Left lung (tissue), 14 donors: Measurements from ENCODE around the gene COG2. TPM values are rescaled to one million over a fixed set of nuclear protein-coding genes. Genes with fewer than 3 reads are reported as not detected.

Source experiments
- ATAC-seq: fragments of 200-7000 bp; cut with Tn5 transposase; one replicate; pipeline ENCODE4 v1.9.1; 2020; ENCODE audit warnings: moderate library complexity
- DNase-seq, 4 donors: peaks; one replicate each; pipeline ENCODE4 v3.0.0-alpha.2; 2013 to 2020
- H3K27ac ChIP-seq, 2 donors: fragments of 200-600 bp; sonication (generic) in 1 of 2; one replicate each; pipeline versions ENCODE4 v1.5.0 to v1.8.0; 2020 to 2021
- H3K27me3 ChIP-seq, 2 donors: fragments of 200-600 bp; sonication (generic) in 1 of 2; one replicate each; pipeline versions ENCODE4 v1.5.0 to v1.8.0; 2020 to 2021
- H3K36me3 ChIP-seq, 2 donors: fragments of 200-600 bp; sonication (generic) in 1 of 2; one replicate each; pipeline versions ENCODE4 v1.5.0 to v1.8.0; 2020 to 2021
- H3K4me1 ChIP-seq, 2 donors: fragments of 200-600 bp; one replicate each; pipeline ENCODE4 v1.8.0; 2021
- H3K4me3 ChIP-seq, 2 donors: fragments of 200-600 bp; sonication (generic) in 1 of 2; one replicate each; pipeline versions ENCODE4 v1.5.0 to v1.8.0; 2020 to 2021; ENCODE audit warnings: mild to moderate bottlenecking in 1 of 2
- H3K9me3 ChIP-seq, 2 donors: fragments of 200-600 bp; sonication (generic) in 1 of 2; one replicate each; pipeline versions ENCODE4 v1.5.0 to v1.8.0; 2020 to 2021
- intact Hi-C, 2 donors: fragments of 100-400 bp; cut with DNase I; formaldehyde crosslinking; loops; one replicate each; pipeline versions ENCODE4 v1.11.2 to v1.14.2; 2022
- long read RNA-seq, 12 donors: library from polyadenylated mRNA in 2 of 12; unstranded in 2 of 12; transcript quantifications; one replicate each; pipeline ENCODE4 v2.0.0 and lab custom pipeline, GENCODE V29; 2019 to 2026
- polyA plus RNA-seq, 6 donors: library from polyadenylated mRNA; unstranded; fragments of 120-200 nt; gene quantifications; one replicate each; pipeline ENCODE4 v1.2.1, GENCODE V29; 2013; ENCODE audit not compliant: insufficient read length in 6 of 6
- total RNA-seq, 2 donors: library from RNA; stranded (reverse); fragmentation: NEBNext Ultra II Directional; extraction: Animal tissue kit (Norgen Biotek cat#: 25700); gene quantifications; one replicate each; pipeline ENCODE4 v1.2.1, GENCODE V29; 2021
- TF ChIP-seq, protein P1 (sequence below), 2 donors: fragments of 200-600 bp; sonication (generic) in 1 of 2; IDR thresholded peaks; one replicate each; pipeline versions ENCODE4 v1.5.0 to v1.8.0; 2021; ENCODE audit warnings: antibody characterized with exemption in 2 of 2
- donor health status: DM: no; HTN: yes; CAD: no.
- donor health status: DM: no; HTN: no; CAD: no.

COG2 gene, protein sequence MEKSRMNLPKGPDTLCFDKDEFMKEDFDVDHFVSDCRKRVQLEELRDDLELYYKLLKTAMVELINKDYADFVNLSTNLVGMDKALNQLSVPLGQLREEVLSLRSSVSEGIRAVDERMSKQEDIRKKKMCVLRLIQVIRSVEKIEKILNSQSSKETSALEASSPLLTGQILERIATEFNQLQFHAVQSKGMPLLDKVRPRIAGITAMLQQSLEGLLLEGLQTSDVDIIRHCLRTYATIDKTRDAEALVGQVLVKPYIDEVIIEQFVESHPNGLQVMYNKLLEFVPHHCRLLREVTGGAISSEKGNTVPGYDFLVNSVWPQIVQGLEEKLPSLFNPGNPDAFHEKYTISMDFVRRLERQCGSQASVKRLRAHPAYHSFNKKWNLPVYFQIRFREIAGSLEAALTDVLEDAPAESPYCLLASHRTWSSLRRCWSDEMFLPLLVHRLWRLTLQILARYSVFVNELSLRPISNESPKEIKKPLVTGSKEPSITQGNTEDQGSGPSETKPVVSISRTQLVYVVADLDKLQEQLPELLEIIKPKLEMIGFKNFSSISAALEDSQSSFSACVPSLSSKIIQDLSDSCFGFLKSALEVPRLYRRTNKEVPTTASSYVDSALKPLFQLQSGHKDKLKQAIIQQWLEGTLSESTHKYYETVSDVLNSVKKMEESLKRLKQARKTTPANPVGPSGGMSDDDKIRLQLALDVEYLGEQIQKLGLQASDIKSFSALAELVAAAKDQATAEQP
- total RNA-seq (10 to 100 TPM; 26.1 to 27.0 TPM), polyA plus RNA-seq (10 to 100 TPM; 26.7 to 33.4 (median 28.2) TPM)
- long read RNA-seq, donor 1, partial matches to known transcripts = 0 of 1 reads
- long read RNA-seq, donor 1, other reads (novel, unspliced or antisense) = 0 of 1 reads
- long read RNA-seq, donor 2, transcript COG2-202 (18 exons, 2,921 nt) = major isoform, 5 of 6 reads
- long read RNA-seq, donor 2, partial matches to known transcripts = 0 of 6 reads
- long read RNA-seq, donor 2, other reads (novel, unspliced or antisense) = 0 of 6 reads
- long read RNA-seq, donor 3, partial matches to known transcripts = 0 of 4 reads
- long read RNA-seq, donor 3, other reads (novel, unspliced or antisense) = 0 of 4 reads
- long read RNA-seq, donor 4, partial matches to known transcripts = 3 of 7 reads
- long read RNA-seq, donor 4, other reads (novel, unspliced or antisense) = 0 of 7 reads
- long read RNA-seq, donor 5, partial matches to known transcripts = 0 of 4 reads
- long read RNA-seq, donor 5, other reads (novel, unspliced or antisense) = 0 of 4 reads
- long read RNA-seq, donor 6, transcript COG2-202 (18 exons, 2,921 nt) = major isoform, 6 of 7 reads
- long read RNA-seq, donor 6, partial matches to known transcripts = 0 of 7 reads
- long read RNA-seq, donor 6, other reads (novel, unspliced or antisense) = 0 of 7 reads
- long read RNA-seq, donor 7, partial matches to known transcripts = 0 of 1 reads
- long read RNA-seq, donor 7, other reads (novel, unspliced or antisense) = 0 of 1 reads
- long read RNA-seq, donor 8, transcript COG2-202 (18 exons, 2,921 nt) = major isoform, 6 of 6 reads
- long read RNA-seq, donor 8, partial matches to known transcripts = 0 of 6 reads
- long read RNA-seq, donor 8, other reads (novel, unspliced or antisense) = 0 of 6 reads
- long read RNA-seq, donor 9 = 0 reads
- long read RNA-seq, donor 10, partial matches to known transcripts = 0 of 3 reads
- long read RNA-seq, donor 10, other reads (novel, unspliced or antisense) = 0 of 3 reads
- long read RNA-seq, donor 11, transcript COG2-202 (18 exons, 2,921 nt) = major isoform, 6 of 6 reads
- long read RNA-seq, donor 11, partial matches to known transcripts = 0 of 6 reads
- long read RNA-seq, donor 11, other reads (novel, unspliced or antisense) = 0 of 6 reads
- long read RNA-seq, donor 12, partial matches to known transcripts = 5 of 6 reads
- long read RNA-seq, donor 12, other reads (novel, unspliced or antisense) = 0 of 6 reads

DNA sequence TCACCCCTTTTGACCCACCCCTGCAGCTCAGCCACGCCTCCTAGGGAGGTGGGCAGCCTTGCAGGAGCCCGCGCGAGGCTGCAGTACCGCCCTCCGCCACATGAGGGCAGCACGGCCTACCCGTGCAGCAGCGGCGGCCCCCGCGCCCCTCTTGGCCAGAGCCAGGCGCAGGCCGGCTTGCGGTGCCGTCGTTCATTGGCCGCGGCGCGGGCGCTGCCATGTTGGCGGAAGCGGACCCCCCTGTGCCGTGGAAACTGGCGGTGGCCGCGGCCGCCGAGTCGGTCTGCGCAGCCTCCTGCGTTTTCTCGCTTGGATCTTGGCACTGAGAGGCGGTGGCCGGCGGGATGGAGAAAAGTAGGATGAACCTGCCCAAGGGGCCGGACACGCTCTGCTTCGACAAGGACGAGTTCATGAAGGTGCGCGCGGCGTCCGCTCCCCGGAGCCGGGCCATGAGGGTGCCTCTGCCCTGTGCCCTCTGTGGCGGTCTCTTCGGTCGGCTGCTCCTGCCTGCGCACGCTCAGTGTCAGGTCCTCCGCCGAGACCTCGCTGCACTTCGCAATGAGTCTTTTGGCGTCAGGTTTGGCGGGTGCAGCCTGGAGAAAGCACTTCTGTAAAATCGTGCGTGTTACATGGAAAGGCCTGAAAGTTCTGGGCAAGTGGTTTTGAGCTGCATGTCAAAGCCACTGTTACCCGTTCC lies at the start of gene COG2:
COG2 (plus strand) TSS at position 219 of the 697 bp plus-strand sequence; CDS start at position 345, 126 bp downstream.
- H3K27ac ChIP-seq = peak within 1 kb of the TSS; percentile 85 to 87
- H3K4me1 ChIP-seq = peaks cover 14 to 29% of the 10 kb centered on the region in 2 donors
- peak; percentile 88 to 99 (median 95) for DNase-seq
- H3K36me3 ChIP-seq = peaks cover 0 to 6% of the 10 kb centered on the region in 2 donors
- H3K27me3 ChIP-seq = peaks cover under 1 to 6% of the 10 kb centered on the region in 2 donors
- intact Hi-C loops = no loop called here
- TF ChIP-seq, protein P1, sequence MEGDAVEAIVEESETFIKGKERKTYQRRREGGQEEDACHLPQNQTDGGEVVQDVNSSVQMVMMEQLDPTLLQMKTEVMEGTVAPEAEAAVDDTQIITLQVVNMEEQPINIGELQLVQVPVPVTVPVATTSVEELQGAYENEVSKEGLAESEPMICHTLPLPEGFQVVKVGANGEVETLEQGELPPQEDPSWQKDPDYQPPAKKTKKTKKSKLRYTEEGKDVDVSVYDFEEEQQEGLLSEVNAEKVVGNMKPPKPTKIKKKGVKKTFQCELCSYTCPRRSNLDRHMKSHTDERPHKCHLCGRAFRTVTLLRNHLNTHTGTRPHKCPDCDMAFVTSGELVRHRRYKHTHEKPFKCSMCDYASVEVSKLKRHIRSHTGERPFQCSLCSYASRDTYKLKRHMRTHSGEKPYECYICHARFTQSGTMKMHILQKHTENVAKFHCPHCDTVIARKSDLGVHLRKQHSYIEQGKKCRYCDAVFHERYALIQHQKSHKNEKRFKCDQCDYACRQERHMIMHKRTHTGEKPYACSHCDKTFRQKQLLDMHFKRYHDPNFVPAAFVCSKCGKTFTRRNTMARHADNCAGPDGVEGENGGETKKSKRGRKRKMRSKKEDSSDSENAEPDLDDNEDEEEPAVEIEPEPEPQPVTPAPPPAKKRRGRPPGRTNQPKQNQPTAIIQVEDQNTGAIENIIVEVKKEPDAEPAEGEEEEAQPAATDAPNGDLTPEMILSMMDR (IDR thresholded peaks at IDR 0.05) = peak; percentile 100
- no peaks in the 10 kb centered on the region for H3K9me3 ChIP-seq
- H3K4me3 ChIP-seq = peak within 1 kb of the TSS; percentile 67 to 83
- peak; percentile 99 for ATAC-seq

DNA sequence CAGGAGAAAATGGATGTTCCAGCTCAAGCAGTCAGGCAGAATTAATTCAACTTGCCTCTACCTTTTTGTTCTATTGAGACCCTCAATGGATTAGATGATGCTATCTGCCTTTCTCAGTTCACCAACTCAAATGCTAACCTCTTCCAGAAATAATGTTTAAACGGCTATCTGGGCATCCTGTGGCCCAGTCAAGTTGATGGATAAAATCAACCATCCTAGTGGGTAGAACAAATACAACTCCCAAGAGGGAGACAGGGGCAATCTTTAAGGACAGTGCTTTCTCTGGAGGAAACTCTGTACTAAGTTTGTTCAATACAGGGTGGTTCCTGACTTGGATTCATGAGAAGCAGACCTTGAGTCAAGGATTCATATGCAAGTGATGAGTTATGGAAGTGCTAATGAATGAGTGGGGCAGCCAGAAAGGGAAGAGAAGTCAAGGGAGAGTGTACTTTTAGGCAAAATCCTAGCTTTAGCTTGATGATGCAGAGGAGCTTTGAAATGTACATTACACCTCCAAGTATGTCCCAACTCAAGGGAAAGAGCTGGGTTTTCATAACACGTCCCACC lies 49.4 kb upstream of the COG2 start:
- Histone ChIP-seq H3K4me1 (no peaks in the 10 kb centered on the region), H3K9me3 (no peaks in the 10 kb centered on the region), H3K27me3 (peaks cover 0 to 3% of the 10 kb centered on the region in 2 donors), H3K36me3 (no peaks in the 10 kb centered on the region), H3K27ac (no peak overlapping the region), H3K4me3 (no peak overlapping the region)
- intact Hi-C loops = no loop called here
- TF ChIP-seq, protein P1 (IDR thresholded peaks at IDR 0.05) = no peak
- DNase-seq (no peak), ATAC-seq (no peak)

DNA sequence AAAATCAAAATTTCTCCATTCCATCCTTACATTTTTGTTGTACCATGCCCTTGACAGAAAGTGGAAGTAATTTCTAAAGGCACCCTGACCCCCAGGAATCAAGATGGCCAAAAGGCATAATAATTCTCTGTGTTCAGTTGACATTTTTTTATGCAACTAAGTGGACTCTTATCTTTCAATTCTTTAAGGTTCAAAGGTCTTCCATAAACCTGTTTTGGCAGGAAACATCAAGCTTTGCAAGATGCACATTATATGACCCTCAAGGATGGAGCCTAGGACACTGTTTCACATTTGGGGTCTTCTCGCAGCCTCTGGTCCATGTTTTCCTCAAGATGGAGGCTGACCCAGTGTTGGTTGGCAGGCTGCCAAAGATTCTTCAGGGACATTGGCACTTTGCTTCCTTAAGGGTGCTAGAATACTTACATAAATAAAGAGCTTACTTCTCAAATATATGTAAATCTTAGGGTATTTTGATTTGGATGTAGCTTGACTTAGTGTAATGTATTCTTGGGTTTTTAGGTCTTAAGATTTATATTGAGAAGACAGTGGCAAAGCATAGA lies 48.0 kb upstream of the COG2 start:
- H3K9me3 ChIP-seq = no peaks in the 10 kb centered on the region
- ATAC-seq (no peak), DNase-seq (no peak)
- no peak overlapping the region for H3K27ac ChIP-seq
- TF ChIP-seq, protein P1 (IDR thresholded peaks at IDR 0.05) = no peak
- intact Hi-C loops = no loop called here
- H3K4me3 ChIP-seq = no peak overlapping the region
- H3K27me3 ChIP-seq = peaks cover 0 to 3% of the 10 kb centered on the region in 2 donors
- H3K4me1 ChIP-seq = no peaks in the 10 kb centered on the region
- no peaks in the 10 kb centered on the region for H3K36me3 ChIP-seq
